Measurements from ENCODE around the gene C2orf76. TPM values are rescaled to one million over a fixed set of nuclear protein-coding genes. Genes with fewer than 3 reads are reported as not detected.

C2orf76 gene
- total RNA-seq, 1 donor from 2014 or later: 11.0 TPM

DNA sequence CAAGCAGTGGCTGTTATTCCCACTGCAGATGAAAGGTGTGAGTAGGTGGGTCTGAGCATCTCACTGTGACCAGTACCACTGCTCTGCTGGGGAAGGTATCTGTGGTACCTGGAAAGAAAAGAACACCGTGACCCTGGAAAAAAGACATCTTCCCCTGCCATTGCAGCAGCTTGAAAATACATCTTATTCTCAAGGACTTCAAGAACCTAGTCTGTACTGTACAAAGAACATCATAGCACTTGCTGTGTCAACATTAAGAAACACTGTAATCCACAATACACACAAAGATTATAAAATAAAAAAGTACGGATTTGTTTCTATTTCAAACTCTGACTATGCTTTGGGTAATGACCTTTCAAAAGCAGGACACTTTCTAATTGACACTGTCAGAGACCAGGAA, 28.9 kb downstream of the C2orf76 start:
- no peaks in the 10 kb centered on the region for H3K27me3 Mint-ChIP-seq (ENCODE audit: low read depth)
- peaks cover 5% of the 10 kb centered on the region for H3K36me3 Mint-ChIP-seq (ENCODE audit: low read depth)
- no peak overlapping the region for H3K4me3 Mint-ChIP-seq (ENCODE audit: unreplicated experiment)
- no peak overlapping the region for H3K27ac Mint-ChIP-seq (ENCODE audit: unreplicated experiment)
- no peak for DNase-seq (ENCODE audit: low spot score)
- TF ChIP-seq, protein P1, sequence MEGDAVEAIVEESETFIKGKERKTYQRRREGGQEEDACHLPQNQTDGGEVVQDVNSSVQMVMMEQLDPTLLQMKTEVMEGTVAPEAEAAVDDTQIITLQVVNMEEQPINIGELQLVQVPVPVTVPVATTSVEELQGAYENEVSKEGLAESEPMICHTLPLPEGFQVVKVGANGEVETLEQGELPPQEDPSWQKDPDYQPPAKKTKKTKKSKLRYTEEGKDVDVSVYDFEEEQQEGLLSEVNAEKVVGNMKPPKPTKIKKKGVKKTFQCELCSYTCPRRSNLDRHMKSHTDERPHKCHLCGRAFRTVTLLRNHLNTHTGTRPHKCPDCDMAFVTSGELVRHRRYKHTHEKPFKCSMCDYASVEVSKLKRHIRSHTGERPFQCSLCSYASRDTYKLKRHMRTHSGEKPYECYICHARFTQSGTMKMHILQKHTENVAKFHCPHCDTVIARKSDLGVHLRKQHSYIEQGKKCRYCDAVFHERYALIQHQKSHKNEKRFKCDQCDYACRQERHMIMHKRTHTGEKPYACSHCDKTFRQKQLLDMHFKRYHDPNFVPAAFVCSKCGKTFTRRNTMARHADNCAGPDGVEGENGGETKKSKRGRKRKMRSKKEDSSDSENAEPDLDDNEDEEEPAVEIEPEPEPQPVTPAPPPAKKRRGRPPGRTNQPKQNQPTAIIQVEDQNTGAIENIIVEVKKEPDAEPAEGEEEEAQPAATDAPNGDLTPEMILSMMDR (IDR thresholded peaks at IDR 0.05): no peak
- no peaks in the 10 kb centered on the region for H3K4me1 Mint-ChIP-seq (ENCODE audit: low read depth)
- H3K9me3 Mint-ChIP-seq (ENCODE audit: low read depth): no peaks in the 10 kb centered on the region

DNA sequence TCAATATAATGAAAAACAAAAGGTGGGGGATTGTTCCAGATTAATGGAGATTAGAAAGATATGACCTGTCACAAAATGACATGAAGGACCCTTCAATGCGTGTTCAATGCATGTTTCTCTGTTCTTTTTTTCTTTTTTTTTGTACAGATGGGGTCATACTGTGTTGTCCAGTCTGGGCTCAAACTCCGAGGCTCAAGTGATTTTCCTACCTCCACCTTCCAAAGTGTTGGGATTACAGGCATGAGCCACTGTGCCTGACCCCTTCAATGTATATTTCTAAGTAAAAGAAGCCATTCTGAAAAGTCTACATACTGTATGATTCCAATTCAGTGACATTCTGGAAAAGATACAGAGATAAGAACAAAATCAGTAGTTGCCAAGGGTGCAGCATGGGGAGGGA, 32.8 kb downstream of the C2orf76 start:
- Mint-ChIP-seq H3K4me3 (ENCODE audit: unreplicated experiment) (no peak overlapping the region), H3K27ac (ENCODE audit: unreplicated experiment) (no peak overlapping the region), H3K4me1 (ENCODE audit: low read depth) (no peaks in the 10 kb centered on the region), H3K9me3 (ENCODE audit: low read depth) (no peaks in the 10 kb centered on the region), H3K27me3 (ENCODE audit: low read depth) (no peaks in the 10 kb centered on the region), H3K36me3 (ENCODE audit: low read depth) (peaks cover 9% of the 10 kb centered on the region)
- DNase-seq (ENCODE audit: low spot score): no peak
- TF ChIP-seq, protein P1 (IDR thresholded peaks at IDR 0.05): no peak

DNA sequence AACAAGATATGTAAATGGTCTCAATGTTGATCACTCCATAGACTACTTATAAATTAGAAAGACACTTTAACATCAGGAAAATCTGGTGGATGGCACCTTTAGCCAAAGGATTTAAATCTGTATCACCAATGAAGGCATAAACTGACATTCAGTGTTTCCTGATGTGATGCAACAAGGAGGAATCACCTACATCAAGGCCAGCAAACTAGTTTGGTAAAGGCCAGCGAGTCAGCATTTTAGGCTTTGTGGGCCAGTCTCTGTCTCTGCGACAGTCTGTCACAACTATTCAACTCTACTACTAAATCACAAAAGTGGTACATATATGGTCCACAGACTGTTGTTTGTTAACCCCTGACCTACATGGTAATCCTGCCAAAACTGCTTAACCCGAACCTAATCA, 33.3 kb downstream of the C2orf76 start:
- Mint-ChIP-seq H3K36me3 (ENCODE audit: low read depth) (peaks cover 8% of the 10 kb centered on the region), H3K4me3 (ENCODE audit: unreplicated experiment) (no peak overlapping the region), H3K27ac (ENCODE audit: unreplicated experiment) (no peak overlapping the region), H3K27me3 (ENCODE audit: low read depth) (no peaks in the 10 kb centered on the region), H3K4me1 (ENCODE audit: low read depth) (no peaks in the 10 kb centered on the region), H3K9me3 (ENCODE audit: low read depth) (no peaks in the 10 kb centered on the region)
- DNase-seq (ENCODE audit: low spot score): no peak
- TF ChIP-seq, protein P1 (IDR thresholded peaks at IDR 0.05): no peak

DNA sequence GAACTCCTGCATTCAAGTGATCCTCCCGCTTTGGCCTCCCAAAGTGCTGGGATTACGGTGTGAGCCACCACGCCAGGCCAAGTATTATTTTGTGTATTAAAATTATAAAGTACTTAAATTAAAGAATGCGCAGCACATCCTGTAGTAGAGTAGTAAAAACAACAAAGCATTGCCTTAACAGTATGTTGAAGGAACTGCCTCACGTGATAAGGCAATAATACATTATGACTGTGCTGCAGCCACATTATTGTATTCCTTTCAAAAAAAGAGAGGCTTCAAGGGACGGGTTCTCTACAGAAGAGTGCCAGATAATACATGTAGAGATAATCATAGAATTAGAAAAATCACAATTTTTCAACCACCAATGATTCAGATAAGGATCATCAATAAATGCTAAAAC, 33.7 kb downstream of the C2orf76 start:
- no peaks in the 10 kb centered on the region for H3K27me3 Mint-ChIP-seq (ENCODE audit: low read depth)
- no peak for DNase-seq (ENCODE audit: low spot score)
- H3K4me1 Mint-ChIP-seq (ENCODE audit: low read depth): no peaks in the 10 kb centered on the region
- H3K4me3 Mint-ChIP-seq (ENCODE audit: unreplicated experiment): no peak overlapping the region
- peaks cover 6% of the 10 kb centered on the region for H3K36me3 Mint-ChIP-seq (ENCODE audit: low read depth)
- H3K27ac Mint-ChIP-seq (ENCODE audit: unreplicated experiment): no peak overlapping the region
- TF ChIP-seq, protein P1 (IDR thresholded peaks at IDR 0.05): no peak
- H3K9me3 Mint-ChIP-seq (ENCODE audit: low read depth): no peaks in the 10 kb centered on the region

DNA sequence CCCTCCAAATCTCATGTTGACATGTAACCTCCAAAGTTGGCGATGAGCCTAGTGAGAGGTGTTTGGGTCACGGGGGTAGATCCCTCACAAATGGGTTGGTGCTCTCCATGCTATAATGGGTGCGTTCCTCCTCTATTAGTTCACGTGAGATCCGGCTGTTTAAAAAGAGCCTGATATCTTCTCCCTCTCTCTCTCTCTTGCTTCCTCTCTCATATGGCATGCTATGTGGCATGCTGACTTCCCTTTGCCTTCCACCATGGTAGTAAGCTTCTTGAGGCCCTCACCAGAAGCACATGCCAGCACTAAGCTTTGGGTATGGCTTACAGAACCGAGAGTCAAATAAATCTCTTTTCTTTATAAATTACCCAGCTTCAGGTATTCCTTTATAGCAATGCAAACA, 39.2 kb downstream of the C2orf76 start:
- Mint-ChIP-seq H3K9me3 (ENCODE audit: low read depth) (no peaks in the 10 kb centered on the region), H3K4me1 (ENCODE audit: low read depth) (no peaks in the 10 kb centered on the region), H3K36me3 (ENCODE audit: low read depth) (peaks cover 6% of the 10 kb centered on the region), H3K27ac (ENCODE audit: unreplicated experiment) (no peak overlapping the region), H3K27me3 (ENCODE audit: low read depth) (no peaks in the 10 kb centered on the region), H3K4me3 (ENCODE audit: unreplicated experiment) (no peak overlapping the region)
- DNase-seq (ENCODE audit: low spot score): no peak
- TF ChIP-seq, protein P1 (IDR thresholded peaks at IDR 0.05): no peak
